A673 (cell line): ENCODE data around the gene JAKMIP1. TPM values are rescaled to one million over a fixed set of nuclear protein-coding genes. Genes with fewer than 3 reads are reported as not detected.

Source experiments
- BruUV-seq: library from RNA; stranded (reverse); fragments of 400-500 nt; replicated peaks from 2 replicates; lab custom pipeline; 2021; lab: Mats Ljungman, UMichigan
- CTCF ChIA-PET: fragments of 300-600 bp; sonication (Branson Sonifier 250); formaldehyde crosslinking; loops from one replicate; lab custom pipeline; 2022; ENCODE audit warnings: antibody characterized with exemption; lab: Charles Lee
- POLR2A ChIA-PET: fragments of 300-600 bp; sonication (Branson Sonifier 250); formaldehyde crosslinking; loops from one replicate; lab custom pipeline; 2022; ENCODE audit warnings: antibody characterized with exemption; ENCODE audit not compliant: low non-redundant PET; lab: Charles Lee
- DNase-seq: peaks from one replicate; pipeline ENCODE4 v3.0.0-alpha.2; 2015; ENCODE audit warnings: low spot score
- H3K27ac ChIP-seq: fragments of 200-600 bp; sonication (generic); 2 replicates; pipeline ENCODE4 v1.5.1; 2016; ENCODE audit warnings: mixed run types, low read depth, mild to moderate bottlenecking, mixed read lengths, antibody characterized with exemption, low read length; ENCODE audit not compliant: poor library complexity, severe bottlenecking
- H3K27me3 ChIP-seq: fragments of 200-600 bp; sonication (generic); replicated peaks from 2 replicates; pipeline ENCODE4 v1.6.1; 2017; ENCODE audit warnings: mixed run types, low read depth, mild to moderate bottlenecking, mixed read lengths, antibody characterized with exemption, low read length; ENCODE audit not compliant: insufficient read depth, poor library complexity
- H3K36me3 ChIP-seq: fragments of 200-600 bp; sonication (generic); 2 replicates; pipeline ENCODE4 v1.6.1; 2016; ENCODE audit warnings: mixed run types, mild to moderate bottlenecking, mixed read lengths, antibody characterized with exemption, low read length; ENCODE audit not compliant: insufficient read depth, poor library complexity, severe bottlenecking
- H3K4me1 ChIP-seq: fragments of 200-600 bp; sonication (generic); 2 replicates; pipeline ENCODE4 v1.6.1; 2017; ENCODE audit warnings: mixed run types, mild to moderate bottlenecking, mixed read lengths, antibody characterized with exemption, low read length; ENCODE audit not compliant: insufficient read depth, poor library complexity, severe bottlenecking
- H3K4me3 ChIP-seq: fragments of 200-600 bp; sonication (generic); 2 replicates; pipeline ENCODE4 v1.5.1; 2016; ENCODE audit warnings: low read depth, mixed run types, mild to moderate bottlenecking, mixed read lengths, low read length; ENCODE audit not compliant: poor library complexity, severe bottlenecking
- H3K9me3 ChIP-seq: fragments of 200-600 bp; sonication (generic); 2 replicates; pipeline ENCODE4 v1.6.1; 2016; ENCODE audit warnings: mixed run types, low read depth, mild to moderate bottlenecking, mixed read lengths, antibody characterized with exemption, low read length; ENCODE audit not compliant: poor library complexity, severe bottlenecking
- CTCF ChIP-seq: fragments of 300-800, 200-600 bp; sonication (generic); conservative IDR thresholded peaks from 2 replicates; pipeline ENCODE4 v1.5.1; 2017; ENCODE audit warnings: low read depth, mild to moderate bottlenecking, antibody characterized with exemption, low read length, moderate library complexity, mixed read lengths
- EZH2 ChIP-seq: fragments of 200-600 bp; sonication (generic); IDR thresholded peaks from 2 replicates; pipeline ENCODE4 v1.6.1; 2017; ENCODE audit warnings: borderline replicate concordance, low read depth, mild to moderate bottlenecking, mixed read lengths, antibody characterized with exemption, low read length; ENCODE audit not compliant: poor library complexity, severe bottlenecking
- intact Hi-C: fragments of 100-400 bp; cut with micrococcal nuclease; formaldehyde crosslinking; loops from one replicate; pipeline ENCODE4 v1.10.0; 2022; ENCODE audit not compliant: unreplicated experiment
- total RNA-seq: library from RNA; stranded (reverse); gene quantifications from 2 replicates; pipeline ENCODE4 v1.2.3, GENCODE V29; 2021

The JAKMIP1 gene
- total RNA-seq, 1 experiment from 2014 or later, result not detected

GRCh38 chr4:5979981-5980380, 220.4 kb downstream of the JAKMIP1 start:
- no peak for TF ChIP-seq EZH2
- TF ChIP-seq CTCF, result peak; percentile 80
- Histone ChIP-seq H3K36me3 (no peaks in the 10 kb centered on the region), H3K4me3 (peak overlapping the region; percentile 9), H3K27me3 (no peaks in the 10 kb centered on the region), H3K9me3 (peaks cover 11% of the 10 kb centered on the region), H3K4me1 (peaks cover 23% of the 10 kb centered on the region), H3K27ac (no peak overlapping the region)
- CTCF ChIA-PET, result interaction anchor here (0.6 to 1.9 kb wide), 4 partner anchors 21 to 271 kb away, joined by 3 to 11 read pairs (median 6); partner anchors contain the start of gene EVC2
- BruUV-seq, result no TSS peak
- intact Hi-C loops, result loop anchor here (2.0 to 5.0 kb wide), 4 partner anchors 88 to 928 kb away; partner anchors contain the start of genes CRMP1 and STK32B
- POLR2A ChIA-PET, result no interaction called here
- peak; percentile 77 for DNase-seq

- BruUV-seq, result no TSS peak
- DNase-seq, result peak; percentile 59
- Histone ChIP-seq H3K4me3 (no peak overlapping the region), H3K27me3 (no peaks in the 10 kb centered on the region), H3K4me1 (peaks cover 23% of the 10 kb centered on the region), H3K27ac (no peak overlapping the region), H3K36me3 (no peaks in the 10 kb centered on the region), H3K9me3 (no peaks in the 10 kb centered on the region)
- intact Hi-C loops, result loop anchor here (5.0 kb wide), 2 partner anchors 85 to 925 kb away; partner anchors contain the start of genes CRMP1 and STK32B
- ChIA-PET POLR2A (no interaction called here), CTCF (interaction anchor here (0.5 kb wide), 1 partner anchor 156 kb away, joined by 3 read pairs; no protein-coding TSS in a partner anchor)
- TF ChIP-seq CTCF (no peak), EZH2 (no peak)
Measured at GRCh38 chr4:5976921-5977320, 223.4 kb downstream of the JAKMIP1 start.

GRCh38 chr4:5976431-5976830, 223.9 kb downstream of the JAKMIP1 start:
- DNase-seq, result peak; percentile 62

More at GRCh38 chr4:5976431-5976830, 223.9 kb downstream of the JAKMIP1 start:
- POLR2A ChIA-PET, result interaction anchor here (0.7 kb wide), 1 partner anchor 131 kb away, joined by 3 read pairs; no protein-coding TSS in a partner anchor
- H3K27me3 ChIP-seq, result no peaks in the 10 kb centered on the region
- BruUV-seq, result no TSS peak
- no peak overlapping the region for H3K4me3 ChIP-seq
- no peaks in the 10 kb centered on the region for H3K36me3 ChIP-seq
- H3K9me3 ChIP-seq, result no peaks in the 10 kb centered on the region
- CTCF ChIA-PET, result interaction anchor here (0.5 to 0.7 kb wide), 2 partner anchors 14 to 155 kb away, joined by 3 to 10 read pairs; no protein-coding TSS in a partner anchor
- intact Hi-C loops, result loop anchor here (5.0 kb wide), 2 partner anchors 84 to 924 kb away; partner anchors contain the start of genes CRMP1 and STK32B
- peaks cover 23% of the 10 kb centered on the region for H3K4me1 ChIP-seq
- H3K27ac ChIP-seq, result no peak overlapping the region
- TF ChIP-seq CTCF (no peak), EZH2 (no peak)

Other genes with a start within 250 kb of the JAKMIP1 start
- not detected in 2 replicates for gene C4orf50, start 182.1 kb downstream of the JAKMIP1 start, total RNA-seq
- gene WFS1, start 69.3 kb upstream of the JAKMIP1 start, total RNA-seq, result 14.0 and 15.6 TPM in 2 replicates